ENCODE results near the gene RTTN. TPM values are rescaled to one million over a fixed set of nuclear protein-coding genes. Genes with fewer than 3 reads are reported as not detected.
A peak's percentile ranks its signal among the peaks of the same experiment; 100 is the strongest.

RTTN gene
- total and polyA plus RNA-seq, 2 donors from 2014 or later, result 6.3 to 12.3 TPM

- TF ChIP-seq CTCF (IDR thresholded peaks at IDR 0.05; ENCODE audit: borderline replicate concordance, extremely low read depth, insufficient read depth), result no peak
- Histone ChIP-seq H3K4me3 (ENCODE audit: low read length in 3 of 3) (no peak overlapping the region), H3K9ac (ENCODE audit: low read length in 3 of 3) (no peak overlapping the region), H3K27ac (ENCODE audit: low read depth in 2 of 2, low read length in 2 of 2) (no peak overlapping the region), H3K36me3 (ENCODE audit: control insufficient read depth in 2 of 3, insufficient read depth in 3 of 3, low read length in 3 of 3) (peaks cover 0 to 12% (median 12%) of the 10 kb centered on the region in 3 donors), H3K4me1 (ENCODE audit: control insufficient read depth in 2 of 3, insufficient read depth in 2 of 3, low read depth in 1 of 3, low read length in 3 of 3) (no peaks in the 10 kb centered on the region), H3K9me3 (ENCODE audit: control insufficient read depth in 2 of 3, insufficient read depth in 1 of 3, low read length in 3 of 3) (no peaks in the 10 kb centered on the region), H3K27me3 (ENCODE audit: control insufficient read depth, insufficient read depth, low read length) (no peaks in the 10 kb centered on the region)
- DNase-seq (no peak), FAIRE-seq (no peak)
- intact Hi-C loops (cut with DNase I), result no loop called here
Observed at GRCh38 chr18:70182548-70182947, 22.9 kb downstream of the RTTN start.

GRCh38 chr18:70181725-70182124 lies 23.8 kb downstream of the RTTN start:
- FAIRE-seq (peak; percentile 59), DNase-seq (no peak)
- intact Hi-C loops (cut with DNase I), result no loop called here
- no peaks in the 10 kb centered on the region for H3K9me3 ChIP-seq (ENCODE audit: control insufficient read depth in 2 of 3, insufficient read depth in 1 of 3, low read length in 3 of 3)
- H3K27me3 ChIP-seq (ENCODE audit: control insufficient read depth, insufficient read depth, low read length), result no peaks in the 10 kb centered on the region
- no peak overlapping the region for H3K4me3 ChIP-seq (ENCODE audit: low read length in 3 of 3)
- no peak overlapping the region for H3K9ac ChIP-seq (ENCODE audit: low read length in 3 of 3)
- TF ChIP-seq CTCF (IDR thresholded peaks at IDR 0.05; ENCODE audit: borderline replicate concordance, extremely low read depth, insufficient read depth), result no peak
- H3K27ac ChIP-seq (ENCODE audit: low read depth in 2 of 2, low read length in 2 of 2), result no peak overlapping the region
- H3K4me1 ChIP-seq (ENCODE audit: control insufficient read depth in 2 of 3, insufficient read depth in 2 of 3, low read depth in 1 of 3, low read length in 3 of 3), result no peaks in the 10 kb centered on the region
- H3K36me3 ChIP-seq (ENCODE audit: control insufficient read depth in 2 of 3, insufficient read depth in 3 of 3, low read length in 3 of 3), result peaks cover 0 to 12% (median 6%) of the 10 kb centered on the region in 3 donors

- intact Hi-C loops (cut with DNase I), result no loop called here
Observed at GRCh38 chr18:70181015-70181414, 24.5 kb downstream of the RTTN start.

More at GRCh38 chr18:70181015-70181414, 24.5 kb downstream of the RTTN start:
- Histone ChIP-seq H3K4me1 (ENCODE audit: control insufficient read depth in 2 of 3, insufficient read depth in 2 of 3, low read depth in 1 of 3, low read length in 3 of 3) (no peaks in the 10 kb centered on the region), H3K27ac (ENCODE audit: low read depth in 2 of 2, low read length in 2 of 2) (no peak overlapping the region), H3K36me3 (ENCODE audit: control insufficient read depth in 2 of 3, insufficient read depth in 3 of 3, low read length in 3 of 3) (peaks cover 0 to 10% (median 6%) of the 10 kb centered on the region in 3 donors), H3K9ac (ENCODE audit: low read length in 3 of 3) (no peak overlapping the region), H3K9me3 (ENCODE audit: control insufficient read depth in 2 of 3, insufficient read depth in 1 of 3, low read length in 3 of 3) (no peaks in the 10 kb centered on the region), H3K4me3 (ENCODE audit: low read length in 3 of 3) (no peak overlapping the region), H3K27me3 (ENCODE audit: control insufficient read depth, insufficient read depth, low read length) (no peaks in the 10 kb centered on the region)
- FAIRE-seq, result no peak
- no peak for DNase-seq
- no peak for TF ChIP-seq CTCF (IDR thresholded peaks at IDR 0.05; ENCODE audit: borderline replicate concordance, extremely low read depth, insufficient read depth)

Data from kidney (tissue), 14 donors.